ENCODE data around the gene CSRP3.

CSRP3 gene

DNA sequence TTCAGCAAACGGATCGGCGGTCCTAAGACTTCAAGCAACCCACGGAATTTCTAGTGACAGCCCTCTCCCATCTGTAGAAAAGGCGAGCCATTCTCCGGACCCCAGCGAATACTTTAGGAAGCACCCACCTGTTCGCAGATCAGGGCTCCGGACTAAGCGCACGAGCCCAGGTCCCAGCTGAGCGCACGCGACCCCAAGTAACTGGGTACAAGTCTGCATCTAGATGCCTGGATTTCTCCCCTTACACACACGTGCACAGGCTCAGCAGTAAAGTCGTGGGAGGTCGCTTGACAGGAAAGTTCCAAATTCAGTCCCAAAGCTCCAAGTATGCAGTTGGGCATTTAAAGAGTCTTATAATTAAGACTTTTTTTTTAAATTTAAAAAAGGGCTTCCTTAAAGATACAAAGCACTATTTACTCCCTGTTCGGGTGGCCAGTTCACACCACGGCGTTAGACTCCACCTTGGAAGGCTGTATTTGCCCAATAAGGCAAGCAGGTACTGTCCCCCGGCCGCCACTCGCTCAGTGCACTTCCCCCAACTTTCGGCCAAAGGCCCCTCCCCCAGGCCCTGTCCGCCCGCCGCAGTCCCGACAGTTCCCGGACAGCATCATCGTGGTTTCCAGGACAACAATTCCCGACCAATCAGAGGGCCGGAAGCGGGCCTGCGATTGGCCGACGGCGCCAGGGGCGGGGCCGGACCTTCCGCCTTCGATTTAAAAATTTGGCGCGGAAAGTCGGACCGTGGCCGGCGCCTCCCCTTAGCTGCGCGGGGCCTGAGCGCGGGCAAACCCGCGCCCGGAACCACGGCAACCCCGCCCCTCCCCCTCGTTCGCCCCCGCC, 38.9 kb upstream of the CSRP3 start, which contains the start of gene E2F8:
E2F8 (minus strand) TSS at position 526 of the 840 bp plus-strand sequence. CDS start 824 bp downstream, outside the sequence.
- Histone ChIP-seq H3K9me3 (ENCODE audit: low read length) (no peaks in the 10 kb centered on the region), H3K4me1 (ENCODE audit: insufficient read depth, low read length) (peaks cover 17% of the 10 kb centered on the region), H3K4me3 (ENCODE audit: low read depth in 1 of 2, low read length in 2 of 2) (peak within 1 kb of the TSS; percentile 48 to 52), H3K36me3 (ENCODE audit: insufficient read depth, low read length) (no peaks in the 10 kb centered on the region), H3K27ac (ENCODE audit: low read depth, low read length) (no peak within 1 kb of the TSS), H3K9ac (ENCODE audit: low read length) (no peak within 1 kb of the TSS), H3K27me3 (ENCODE audit: control insufficient read depth in 1 of 2, insufficient read depth in 2 of 2, low read length in 2 of 2) (peaks cover 38 to 43% of the 10 kb centered on the region in 2 donors)

DNA sequence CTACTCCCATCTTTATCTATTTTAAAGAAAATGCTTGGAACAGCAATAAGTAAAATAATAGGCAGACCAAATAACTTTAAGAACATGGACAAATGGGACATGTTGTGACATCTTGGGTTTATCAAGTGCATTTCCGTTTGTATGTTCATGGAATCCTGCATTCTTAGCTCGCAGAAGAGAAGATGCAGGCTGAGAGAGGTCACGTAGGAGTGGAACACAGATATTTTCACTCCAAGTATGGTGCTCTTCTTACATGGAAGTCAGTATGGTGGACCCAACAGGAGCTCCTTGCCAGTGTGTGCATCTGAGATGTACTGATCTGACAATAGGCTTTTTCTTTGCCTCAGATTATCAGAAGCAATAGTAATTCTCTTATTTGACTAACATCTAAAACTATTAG, 37.3 kb upstream of the CSRP3 start:
- Histone ChIP-seq H3K27me3 (ENCODE audit: control insufficient read depth in 1 of 2, insufficient read depth in 2 of 2, low read length in 2 of 2) (peaks cover 36 to 38% of the 10 kb centered on the region in 2 donors), H3K27ac (ENCODE audit: low read depth, low read length) (no peak overlapping the region)

DNA sequence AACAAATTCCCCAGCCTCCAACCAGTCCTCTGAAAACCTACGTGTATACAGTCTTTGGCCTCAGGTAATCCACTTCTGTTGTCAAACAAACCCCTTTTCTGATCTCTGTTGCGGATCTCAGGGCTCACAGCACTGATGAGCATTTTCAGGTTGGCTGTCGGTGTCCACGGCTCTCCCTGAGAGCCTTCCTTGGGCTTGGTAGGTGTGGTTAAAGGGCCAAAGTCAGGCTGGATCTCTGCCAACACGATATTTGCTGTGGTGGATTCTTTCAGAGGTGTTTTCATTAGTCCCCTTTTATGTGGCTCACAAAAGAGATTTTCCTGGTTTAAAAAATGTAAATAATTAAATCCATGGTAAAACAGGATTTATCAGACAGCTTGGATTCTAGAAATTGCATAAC, 36.0 kb upstream of the CSRP3 start:
- no peak overlapping the region for H3K4me3 ChIP-seq (ENCODE audit: low read depth in 1 of 2, low read length in 2 of 2)
- H3K9me3 ChIP-seq (ENCODE audit: low read length), result no peaks in the 10 kb centered on the region
- H3K36me3 ChIP-seq (ENCODE audit: insufficient read depth, low read length), result no peaks in the 10 kb centered on the region
- no peak overlapping the region for H3K27ac ChIP-seq (ENCODE audit: low read depth, low read length)
- H3K4me1 ChIP-seq (ENCODE audit: insufficient read depth, low read length), result peaks cover 17% of the 10 kb centered on the region
- H3K27me3 ChIP-seq (ENCODE audit: control insufficient read depth in 1 of 2, insufficient read depth in 2 of 2, low read length in 2 of 2), result peaks cover 26 to 31% of the 10 kb centered on the region in 2 donors
- H3K9ac ChIP-seq (ENCODE audit: low read length), result no peak overlapping the region

More for the DNA sequence above, 37.3 kb upstream of the CSRP3 start:
- Histone ChIP-seq H3K4me3 (ENCODE audit: low read depth in 1 of 2, low read length in 2 of 2) (no peak overlapping the region), H3K36me3 (ENCODE audit: insufficient read depth, low read length) (no peaks in the 10 kb centered on the region), H3K9me3 (ENCODE audit: low read length) (no peaks in the 10 kb centered on the region), H3K4me1 (ENCODE audit: insufficient read depth, low read length) (peaks cover 17% of the 10 kb centered on the region), H3K9ac (ENCODE audit: low read length) (no peak overlapping the region)

DNA sequence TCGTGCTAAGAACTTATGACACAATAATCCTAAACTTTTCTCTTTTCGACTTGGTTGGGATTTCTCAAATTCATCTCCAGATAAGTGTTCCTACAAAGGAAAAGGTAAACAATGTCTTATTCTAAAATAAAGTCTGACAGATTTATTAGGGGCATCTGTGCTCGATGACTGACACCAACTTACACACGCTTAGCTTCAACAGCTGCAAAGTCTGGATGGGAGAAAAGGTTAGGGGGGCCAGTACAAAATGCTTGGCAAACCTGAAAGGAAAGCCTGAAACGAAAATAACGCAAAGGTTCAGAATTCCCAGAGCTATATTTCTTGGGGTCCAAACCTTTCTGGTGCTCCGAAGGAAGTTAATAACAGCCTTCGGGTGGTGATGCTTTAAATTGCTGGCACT, 35.6 kb upstream of the CSRP3 start:
- Histone ChIP-seq H3K27ac (ENCODE audit: low read depth, low read length) (no peak overlapping the region), H3K27me3 (ENCODE audit: control insufficient read depth in 1 of 2, insufficient read depth in 2 of 2, low read length in 2 of 2) (peaks cover 22 to 27% of the 10 kb centered on the region in 2 donors), H3K4me1 (ENCODE audit: insufficient read depth, low read length) (peaks cover 15% of the 10 kb centered on the region), H3K9ac (ENCODE audit: low read length) (no peak overlapping the region), H3K4me3 (ENCODE audit: low read depth in 1 of 2, low read length in 2 of 2) (no peak overlapping the region), H3K9me3 (ENCODE audit: low read length) (no peaks in the 10 kb centered on the region), H3K36me3 (ENCODE audit: insufficient read depth, low read length) (no peaks in the 10 kb centered on the region)

DNA sequence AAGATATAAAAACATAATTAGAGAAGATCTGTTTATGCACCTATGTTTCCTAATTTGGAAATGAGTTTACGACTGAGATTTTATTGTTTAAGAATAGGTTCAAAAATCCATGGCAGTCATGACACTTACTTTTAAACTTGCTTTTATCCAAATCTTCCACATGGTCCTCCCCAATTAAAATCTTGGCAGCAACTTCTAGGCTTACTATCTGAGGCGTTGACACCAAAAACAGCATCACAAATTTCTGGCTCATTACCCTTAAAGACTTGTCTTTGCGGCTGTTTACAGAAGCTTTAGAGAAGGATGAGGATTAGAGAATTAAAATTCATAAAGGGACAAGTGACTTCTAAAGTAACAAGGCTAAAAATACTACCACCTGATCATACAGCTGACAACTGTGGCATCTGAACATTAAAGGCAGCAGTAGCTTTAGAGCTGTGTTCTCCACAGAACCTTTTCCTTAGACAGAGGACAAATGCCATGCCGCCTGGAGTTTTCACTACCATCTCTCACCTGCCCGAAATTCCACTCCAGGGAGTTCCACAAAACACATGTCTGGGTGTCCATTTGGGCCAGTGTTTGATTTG, 32.5 kb upstream of the CSRP3 start:
- no peak overlapping the region for H3K27ac ChIP-seq (ENCODE audit: low read depth, low read length)
- no peaks in the 10 kb centered on the region for H3K36me3 ChIP-seq (ENCODE audit: insufficient read depth, low read length)
- H3K9me3 ChIP-seq (ENCODE audit: low read length), result no peaks in the 10 kb centered on the region
- H3K4me3 ChIP-seq (ENCODE audit: low read depth in 1 of 2, low read length in 2 of 2), result no peak overlapping the region
- H3K4me1 ChIP-seq (ENCODE audit: insufficient read depth, low read length), result no peaks in the 10 kb centered on the region
- H3K27me3 ChIP-seq (ENCODE audit: control insufficient read depth in 1 of 2, insufficient read depth in 2 of 2, low read length in 2 of 2), result peaks cover 0 to 12% of the 10 kb centered on the region in 2 donors
- H3K9ac ChIP-seq (ENCODE audit: low read length), result no peak overlapping the region

DNA sequence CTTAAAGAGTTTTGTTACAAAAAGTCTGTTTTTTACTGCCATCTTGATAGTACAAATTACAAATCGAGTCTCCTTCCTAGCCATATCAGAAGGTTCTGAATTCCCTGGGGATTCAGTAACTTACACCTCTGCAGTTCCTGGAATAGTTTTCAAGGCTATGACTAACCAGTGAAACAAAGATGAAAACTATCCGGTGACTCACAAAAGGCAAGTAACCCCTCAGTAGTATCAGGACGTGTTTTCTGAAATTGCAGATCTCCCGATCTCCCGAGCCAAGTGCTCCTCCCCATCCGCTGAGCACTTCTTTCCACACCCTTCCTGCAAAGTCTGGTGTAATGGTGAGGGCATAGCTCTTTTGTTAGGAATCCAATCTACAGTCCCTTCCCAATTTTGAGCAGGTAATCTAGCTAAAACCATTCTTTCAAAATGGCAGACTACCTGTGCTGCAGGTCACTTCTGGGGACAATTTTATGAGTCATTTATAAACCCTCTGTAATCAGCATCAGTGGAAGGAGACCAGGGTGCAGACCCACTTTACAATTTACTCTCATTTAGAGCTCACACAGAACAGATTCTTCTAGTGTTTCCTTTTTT, 31.2 kb upstream of the CSRP3 start:
- no peaks in the 10 kb centered on the region for H3K36me3 ChIP-seq (ENCODE audit: insufficient read depth, low read length)
- H3K9ac ChIP-seq (ENCODE audit: low read length), result no peak overlapping the region
- H3K4me3 ChIP-seq (ENCODE audit: low read depth in 1 of 2, low read length in 2 of 2), result no peak overlapping the region
- H3K27ac ChIP-seq (ENCODE audit: low read depth, low read length), result no peak overlapping the region
- no peaks in the 10 kb centered on the region for H3K4me1 ChIP-seq (ENCODE audit: insufficient read depth, low read length)
- peaks cover 0 to 7% of the 10 kb centered on the region in 2 donors for H3K27me3 ChIP-seq (ENCODE audit: control insufficient read depth in 1 of 2, insufficient read depth in 2 of 2, low read length in 2 of 2)
- H3K9me3 ChIP-seq (ENCODE audit: low read length), result no peaks in the 10 kb centered on the region

DNA sequence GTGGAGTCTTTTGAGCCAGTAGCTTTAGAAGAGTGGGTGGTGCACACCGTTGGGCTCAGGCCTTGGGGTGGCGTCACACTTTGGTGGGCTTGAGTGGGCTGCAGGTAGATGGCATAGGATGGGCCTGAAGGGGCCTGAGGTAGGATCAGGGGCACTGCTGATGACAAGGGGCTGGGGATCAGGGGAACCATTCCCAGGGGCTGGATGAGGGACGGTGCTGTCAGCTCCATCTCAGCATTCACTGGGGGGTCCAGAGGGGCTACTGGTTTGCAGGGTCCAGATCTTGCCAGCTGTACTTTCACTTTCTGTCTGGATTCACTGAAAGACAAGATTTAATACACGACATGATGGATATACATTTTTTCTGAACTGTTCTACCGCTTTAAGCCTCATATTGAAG, 27.9 kb upstream of the CSRP3 start:
- Histone ChIP-seq H3K36me3 (ENCODE audit: insufficient read depth, low read length) (no peaks in the 10 kb centered on the region), H3K27me3 (ENCODE audit: control insufficient read depth in 1 of 2, insufficient read depth in 2 of 2, low read length in 2 of 2) (no peaks in the 10 kb centered on the region), H3K9ac (ENCODE audit: low read length) (no peak overlapping the region), H3K9me3 (ENCODE audit: low read length) (no peaks in the 10 kb centered on the region), H3K4me3 (ENCODE audit: low read depth in 1 of 2, low read length in 2 of 2) (no peak overlapping the region), H3K4me1 (ENCODE audit: insufficient read depth, low read length) (no peaks in the 10 kb centered on the region), H3K27ac (ENCODE audit: low read depth, low read length) (no peak overlapping the region)

DNA sequence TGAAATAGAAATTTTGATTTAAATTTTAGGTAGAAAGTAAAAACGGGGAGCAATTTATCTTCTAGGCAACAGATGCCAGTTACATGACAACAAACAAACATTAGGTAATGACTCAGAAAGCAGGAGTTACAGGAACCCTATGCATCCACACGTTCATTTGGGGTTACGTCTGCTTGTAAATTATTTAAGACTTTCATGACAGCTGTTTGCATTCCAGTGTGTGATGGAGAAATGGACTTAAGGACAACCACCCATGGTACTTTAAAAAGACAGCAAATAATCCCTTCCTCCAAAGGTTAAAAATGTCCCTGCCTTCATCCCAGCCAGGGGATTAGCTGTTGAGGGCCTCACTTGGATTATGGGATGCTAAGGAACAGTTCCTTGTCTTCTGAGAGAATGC, 27.2 kb upstream of the CSRP3 start:
- no peaks in the 10 kb centered on the region for H3K27me3 ChIP-seq (ENCODE audit: control insufficient read depth in 1 of 2, insufficient read depth in 2 of 2, low read length in 2 of 2)
- H3K9me3 ChIP-seq (ENCODE audit: low read length), result no peaks in the 10 kb centered on the region
- H3K4me1 ChIP-seq (ENCODE audit: insufficient read depth, low read length), result no peaks in the 10 kb centered on the region
- no peak overlapping the region for H3K9ac ChIP-seq (ENCODE audit: low read length)
- H3K36me3 ChIP-seq (ENCODE audit: insufficient read depth, low read length), result no peaks in the 10 kb centered on the region
- no peak overlapping the region for H3K27ac ChIP-seq (ENCODE audit: low read depth, low read length)
- no peak overlapping the region for H3K4me3 ChIP-seq (ENCODE audit: low read depth in 1 of 2, low read length in 2 of 2)

DNA sequence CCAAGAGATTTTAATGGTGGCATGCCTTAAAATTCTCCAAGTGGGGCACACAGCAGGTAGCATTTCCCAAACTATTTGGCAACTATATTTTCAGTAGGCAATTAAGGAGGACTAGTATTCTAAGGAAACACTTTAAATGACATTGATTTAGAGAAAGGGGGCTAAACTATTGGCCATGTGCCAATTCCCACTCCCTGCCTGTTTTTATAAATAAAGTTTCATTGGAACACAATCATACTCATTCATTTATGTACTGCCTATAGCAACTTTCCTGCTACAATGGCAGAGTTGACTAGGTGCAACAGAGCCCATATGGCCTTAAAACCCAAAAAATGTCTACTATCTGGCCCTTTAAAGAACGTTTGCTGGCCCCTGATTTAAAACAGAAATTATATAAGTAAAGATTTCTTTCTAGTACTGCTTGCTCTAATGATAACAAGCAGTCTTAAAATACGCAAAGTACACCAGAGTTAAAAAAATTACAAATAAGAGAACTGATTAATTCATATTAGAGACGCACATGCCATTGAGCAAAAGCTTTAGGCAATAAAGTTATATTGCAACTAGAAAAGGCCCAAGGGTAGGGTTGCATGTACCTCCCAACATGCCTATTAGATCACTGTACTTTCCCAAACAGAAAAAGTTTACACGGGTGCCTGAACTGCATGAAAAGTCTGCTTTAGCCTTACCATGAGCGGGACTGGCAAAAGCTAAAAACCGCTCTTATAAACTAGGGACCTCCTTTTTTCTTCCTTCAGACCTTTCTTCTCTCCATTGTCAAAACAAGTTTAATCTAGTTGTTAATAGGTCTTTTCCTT, 24.8 kb upstream of the CSRP3 start:
- no peaks in the 10 kb centered on the region for H3K9me3 ChIP-seq (ENCODE audit: low read length)
- no peaks in the 10 kb centered on the region for H3K27me3 ChIP-seq (ENCODE audit: control insufficient read depth in 1 of 2, insufficient read depth in 2 of 2, low read length in 2 of 2)
- H3K9ac ChIP-seq (ENCODE audit: low read length), result no peak overlapping the region
- H3K4me3 ChIP-seq (ENCODE audit: low read depth in 1 of 2, low read length in 2 of 2), result no peak overlapping the region
- no peaks in the 10 kb centered on the region for H3K36me3 ChIP-seq (ENCODE audit: insufficient read depth, low read length)
- H3K27ac ChIP-seq (ENCODE audit: low read depth, low read length), result no peak overlapping the region
- H3K4me1 ChIP-seq (ENCODE audit: insufficient read depth, low read length), result no peaks in the 10 kb centered on the region

DNA sequence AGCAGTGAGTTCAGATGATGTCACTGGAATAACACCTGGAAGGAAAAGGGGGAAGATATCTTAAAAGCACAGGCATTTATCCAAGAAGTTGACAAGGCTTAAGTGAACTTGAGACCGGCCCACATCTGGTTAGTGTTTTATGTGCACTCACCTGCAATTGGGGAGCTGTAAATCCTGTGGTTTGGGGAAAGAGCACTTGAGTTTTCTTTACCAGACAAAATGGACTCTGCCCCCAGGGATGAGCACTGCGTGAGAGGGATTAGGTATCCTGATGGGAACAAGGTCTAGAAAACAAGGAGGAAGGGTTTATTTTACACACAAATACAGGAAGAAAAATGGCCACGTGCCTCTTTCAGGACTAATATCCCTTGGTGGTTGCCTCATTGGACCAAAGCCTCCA, 23.8 kb upstream of the CSRP3 start:
- no peak overlapping the region for H3K4me3 ChIP-seq (ENCODE audit: low read depth in 1 of 2, low read length in 2 of 2)
- no peaks in the 10 kb centered on the region for H3K4me1 ChIP-seq (ENCODE audit: insufficient read depth, low read length)
- H3K27ac ChIP-seq (ENCODE audit: low read depth, low read length), result no peak overlapping the region
- H3K9ac ChIP-seq (ENCODE audit: low read length), result no peak overlapping the region
- H3K9me3 ChIP-seq (ENCODE audit: low read length), result no peaks in the 10 kb centered on the region
- no peaks in the 10 kb centered on the region for H3K27me3 ChIP-seq (ENCODE audit: control insufficient read depth in 1 of 2, insufficient read depth in 2 of 2, low read length in 2 of 2)
- no peaks in the 10 kb centered on the region for H3K36me3 ChIP-seq (ENCODE audit: insufficient read depth, low read length)

DNA sequence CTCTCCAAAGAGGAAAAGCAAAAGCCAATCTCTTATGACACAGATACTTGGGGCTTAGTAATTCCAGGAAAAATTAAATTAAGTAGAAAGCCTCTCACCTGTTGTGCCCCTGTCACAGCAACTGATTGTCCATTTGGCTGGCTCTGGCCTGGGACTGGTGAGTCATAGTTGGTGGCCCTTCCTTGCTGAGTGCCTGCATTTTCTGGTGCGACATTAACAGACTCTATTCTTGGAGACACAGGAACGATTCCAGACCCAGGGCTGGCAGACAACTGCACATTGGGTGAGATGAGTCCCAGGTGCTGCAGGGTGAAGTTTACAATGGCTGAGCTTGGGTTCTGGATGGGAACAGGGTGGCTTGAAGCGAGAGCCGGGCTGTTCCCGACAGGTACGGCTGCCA, 23.3 kb upstream of the CSRP3 start:
- H3K9me3 ChIP-seq (ENCODE audit: low read length), result no peaks in the 10 kb centered on the region
- H3K27me3 ChIP-seq (ENCODE audit: control insufficient read depth in 1 of 2, insufficient read depth in 2 of 2, low read length in 2 of 2), result no peaks in the 10 kb centered on the region
- H3K27ac ChIP-seq (ENCODE audit: low read depth, low read length), result no peak overlapping the region
- no peaks in the 10 kb centered on the region for H3K4me1 ChIP-seq (ENCODE audit: insufficient read depth, low read length)
- no peak overlapping the region for H3K4me3 ChIP-seq (ENCODE audit: low read depth in 1 of 2, low read length in 2 of 2)
- no peaks in the 10 kb centered on the region for H3K36me3 ChIP-seq (ENCODE audit: insufficient read depth, low read length)
- no peak overlapping the region for H3K9ac ChIP-seq (ENCODE audit: low read length)
